HG03342 (cell line): ENCODE data around the gene DPH5.
A peak's percentile ranks its signal among the peaks of the same experiment; 100 is the strongest.
"Not testable (repeated sequence)": the region's sequence is repeated elsewhere in the genome, so short reads cannot be mapped to it uniquely, and the experiment has no call there.

Experiments used
- ATAC-seq: cut with Tn5 transposase; IDR thresholded peaks from one replicate; pipeline ENCODE4 v1.9.1; 2021; ENCODE audit warnings: mild to moderate bottlenecking, moderate library complexity; ENCODE audit not compliant: unreplicated experiment

DPH5 gene

GRCh38 chr1:100989306-100990077 is 36.1 kb downstream of the DPH5 start:
- no peak for ATAC-seq

- no peak for ATAC-seq
Measured at GRCh38 chr1:100988121-100988520, 37.5 kb downstream of the DPH5 start.

DNA sequence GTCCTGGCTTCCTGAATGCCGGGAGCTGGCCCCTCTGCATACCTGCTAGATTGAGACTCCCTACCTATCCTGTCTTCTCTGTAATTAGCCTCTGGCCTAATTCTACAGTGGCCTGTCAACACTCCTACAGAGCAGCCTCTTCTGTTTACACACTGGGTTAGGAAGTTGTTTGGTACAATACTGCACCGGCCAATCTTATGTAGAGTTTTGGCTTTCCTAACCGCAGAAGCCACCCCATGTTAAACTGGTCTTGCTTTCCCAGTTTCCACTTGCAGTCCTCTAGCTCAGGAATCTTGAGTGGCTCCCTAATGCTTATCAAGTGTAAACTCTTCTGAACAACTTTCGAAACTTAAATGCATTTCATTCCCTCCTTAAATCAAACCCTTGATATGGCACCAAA is 42.8 kb downstream of the DPH5 start:
- ATAC-seq: no peak

- no peak for ATAC-seq
Measured at GRCh38 chr1:100979631-100980030, 46.0 kb downstream of the DPH5 start.

- no peak for ATAC-seq
Measured at GRCh38 chr1:100976936-100977335, 48.6 kb downstream of the DPH5 start.

- no peak for ATAC-seq
Measured at GRCh38 chr1:100972185-100972584, 53.4 kb downstream of the DPH5 start.

GRCh38 chr1:100971021-100971420 is 54.6 kb downstream of the DPH5 start:
- ATAC-seq: no peak

- ATAC-seq: no peak
Measured at GRCh38 chr1:100969327-100969726, 56.3 kb downstream of the DPH5 start.

GRCh38 chr1:100968621-100969020 is 57.0 kb downstream of the DPH5 start:
- ATAC-seq: no peak

- no peak for ATAC-seq
Measured at GRCh38 chr1:100960098-100960497, 65.5 kb downstream of the DPH5 start.

DNA sequence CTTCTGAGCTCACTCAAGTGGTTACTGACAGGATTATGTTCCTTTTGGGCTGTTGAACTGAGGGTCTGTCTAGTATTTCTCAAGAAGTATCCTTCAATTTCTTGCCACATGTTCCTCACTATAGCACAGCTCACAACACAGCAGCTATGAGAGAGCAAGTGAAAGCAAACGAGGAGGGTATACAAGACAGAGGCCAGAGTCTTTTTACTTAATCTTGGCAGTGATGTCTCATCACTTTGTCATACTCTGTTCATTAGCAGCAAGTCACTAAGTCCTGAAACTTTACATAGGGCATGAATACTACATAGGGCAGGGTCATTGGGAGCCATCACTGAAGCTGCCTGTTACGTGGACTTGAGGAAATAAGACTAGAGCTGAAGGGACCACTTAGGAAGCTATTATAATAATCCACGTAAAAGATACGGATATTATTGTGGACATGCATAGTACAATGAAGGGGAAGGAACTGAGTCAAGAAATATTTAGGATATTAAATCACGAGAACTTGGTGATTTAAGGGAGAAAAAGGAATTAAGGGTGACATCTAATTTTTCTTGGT is 66.0 kb downstream of the DPH5 start:
- ATAC-seq: no peak

DNA sequence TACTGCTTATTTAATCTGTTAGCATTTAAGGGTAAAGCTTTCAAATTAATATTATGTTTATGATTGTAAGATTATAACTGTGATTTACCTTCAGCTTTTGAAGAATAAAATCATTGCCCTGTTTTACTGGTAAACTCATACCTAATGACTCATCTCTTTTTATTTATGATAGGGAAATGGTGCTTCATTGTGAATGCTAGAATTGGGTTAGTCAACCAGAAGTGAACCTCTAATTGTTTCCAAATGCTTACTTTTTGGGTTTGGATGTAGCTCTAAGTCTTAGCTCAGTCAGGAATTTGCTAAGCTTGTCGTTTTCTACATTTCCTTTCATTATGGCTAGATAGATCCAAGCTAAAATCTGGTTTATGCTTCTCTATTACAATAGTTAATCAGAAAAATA is 70.3 kb downstream of the DPH5 start:
- ATAC-seq: no peak

- no peak for ATAC-seq
Measured at GRCh38 chr1:100953960-100954730, 71.4 kb downstream of the DPH5 start.

DNA sequence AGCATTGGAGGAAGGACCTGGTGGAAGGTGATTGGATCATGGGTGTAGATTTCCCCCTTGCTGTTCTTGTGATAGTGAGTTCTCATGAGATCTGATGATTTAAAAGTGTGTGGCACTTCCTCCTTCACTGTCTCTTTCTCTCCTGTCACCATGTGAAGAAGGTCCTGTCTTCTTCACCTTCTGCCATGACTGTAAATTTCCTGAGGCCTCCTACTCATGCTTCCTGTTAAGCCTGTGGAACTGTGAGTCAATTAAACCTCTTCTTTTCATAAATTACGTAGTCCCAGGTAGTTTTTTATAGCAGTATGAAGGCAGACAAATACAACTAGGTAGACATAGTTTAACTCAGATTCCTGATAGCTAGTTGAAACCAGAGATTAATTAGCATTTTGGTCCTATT is 72.6 kb downstream of the DPH5 start:
- not testable (repeated sequence) for ATAC-seq

DNA sequence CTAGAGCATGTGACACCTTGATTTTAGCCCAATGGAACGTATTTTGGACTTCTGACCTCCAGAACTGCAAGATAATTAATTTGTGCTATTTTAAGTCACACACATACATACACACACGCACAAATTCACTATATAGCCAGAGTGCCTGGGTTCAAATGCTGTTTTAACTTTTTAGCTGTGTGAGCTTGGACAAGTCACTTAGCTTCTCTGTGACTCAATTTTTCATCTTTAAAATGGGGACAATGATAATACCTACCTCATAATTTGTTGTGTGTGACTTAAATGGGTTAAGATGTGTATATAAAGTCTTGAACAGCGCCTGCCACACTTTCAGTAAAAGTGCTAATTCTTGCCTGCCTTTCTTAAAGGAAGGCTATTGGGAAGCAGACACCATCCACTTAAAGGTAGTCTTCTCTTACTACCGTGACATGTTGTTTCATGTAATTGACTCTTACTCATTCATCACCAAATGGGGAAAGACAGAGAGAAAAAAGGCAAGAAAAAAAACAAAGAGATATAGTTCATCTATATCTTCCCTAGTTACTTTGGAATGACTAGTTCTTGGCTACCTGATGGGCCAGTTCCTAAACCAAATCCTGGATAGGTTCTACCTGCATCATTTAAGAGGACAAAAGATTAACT is 73.4 kb downstream of the DPH5 start:
- ATAC-seq: no peak

DNA sequence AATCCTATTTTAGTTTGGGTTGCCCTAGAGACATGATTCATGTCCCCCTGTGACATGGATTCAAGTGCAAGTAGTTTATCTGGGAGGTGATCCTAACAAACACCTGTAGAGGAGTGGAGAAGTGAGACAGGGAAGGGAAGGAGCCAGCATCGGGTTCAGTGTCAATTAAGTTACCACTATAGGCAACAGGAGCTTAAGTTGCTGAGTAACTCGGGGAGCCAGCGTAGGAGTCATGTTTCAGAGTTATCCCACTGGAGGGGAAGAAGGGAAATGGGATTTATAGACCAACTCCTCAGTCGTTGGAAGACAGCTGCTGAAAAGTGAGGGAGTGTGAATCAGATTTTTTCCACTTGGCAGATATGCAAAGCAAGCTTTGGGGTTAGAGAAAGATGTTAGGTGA is 74.8 kb downstream of the DPH5 start:
- no peak for ATAC-seq

- no peak for ATAC-seq
Measured at GRCh38 chr1:100950337-100950736, 75.2 kb downstream of the DPH5 start.

GRCh38 chr1:100949515-100950158 is 75.9 kb downstream of the DPH5 start:
- peak; percentile 97 for ATAC-seq

- not testable (repeated sequence) for ATAC-seq
Measured at GRCh38 chr1:100948721-100949405, 76.7 kb downstream of the DPH5 start.

GRCh38 chr1:100947816-100948215 is 77.8 kb downstream of the DPH5 start:
- ATAC-seq: not testable (repeated sequence)
